ENCODE data around the gene NANOS2.

Gene NANOS2

DNA sequence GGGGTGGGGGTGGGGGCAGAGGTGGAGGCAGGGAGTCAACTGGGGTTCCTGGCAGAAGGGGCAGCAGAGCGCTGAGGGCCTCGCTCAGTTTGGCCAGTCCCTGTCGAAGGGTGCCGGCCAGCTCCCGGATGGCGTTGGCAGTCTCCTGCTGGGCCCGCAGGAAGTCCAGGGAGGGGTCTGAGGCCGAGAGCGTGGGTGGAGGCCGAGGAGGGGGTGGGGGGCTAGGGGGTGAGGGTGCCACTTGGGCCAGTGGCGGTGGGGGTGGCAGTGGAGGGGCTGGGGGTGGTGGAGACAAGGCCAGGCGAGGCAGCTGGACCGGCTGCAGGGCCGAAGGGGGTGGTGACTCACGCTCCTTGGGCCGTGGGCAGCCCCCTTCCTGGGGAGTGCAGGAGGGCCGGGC is 23.7 kb downstream of the NANOS2 start:
- no peak for DNase-seq

DNA sequence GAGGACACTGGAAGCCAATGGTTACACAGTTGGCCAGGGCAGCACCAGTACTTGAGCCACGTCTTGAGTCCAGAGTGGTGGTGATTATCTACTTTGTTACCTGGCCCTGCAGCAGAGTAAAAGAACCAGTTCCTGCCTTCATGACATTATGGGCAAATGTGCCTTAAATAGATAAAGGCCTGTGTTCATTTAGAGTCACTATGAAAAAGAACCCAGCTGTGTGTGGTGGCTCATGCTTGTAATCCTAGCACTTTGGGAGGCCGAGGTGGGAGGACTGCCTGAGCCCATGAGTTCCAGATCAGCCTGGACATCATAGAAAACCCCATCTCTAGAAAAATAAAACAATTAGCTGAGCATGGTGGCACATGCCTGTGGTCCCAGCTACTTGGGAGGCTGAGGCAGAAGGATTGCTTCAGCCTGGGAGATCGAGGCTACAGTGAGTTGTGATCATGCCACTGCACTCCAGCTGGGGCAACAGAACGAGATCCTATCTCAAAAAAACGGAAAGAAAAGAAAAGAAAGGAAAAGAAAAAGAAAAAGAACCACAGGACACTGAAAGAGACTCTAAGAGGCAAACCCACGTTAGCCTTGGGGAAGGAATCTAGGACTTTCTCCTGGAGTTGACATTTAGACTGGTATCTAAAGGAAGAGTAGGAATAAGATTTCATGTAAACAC is 25.2 kb downstream of the NANOS2 start:
- no peak for DNase-seq

GRCh38 chr19:45887200-45887710 is 27.3 kb downstream of the NANOS2 start:
- no peak for DNase-seq

GRCh38 chr19:45886427-45887199 is 28.0 kb downstream of the NANOS2 start:
- peak; percentile 66 for DNase-seq

DNA sequence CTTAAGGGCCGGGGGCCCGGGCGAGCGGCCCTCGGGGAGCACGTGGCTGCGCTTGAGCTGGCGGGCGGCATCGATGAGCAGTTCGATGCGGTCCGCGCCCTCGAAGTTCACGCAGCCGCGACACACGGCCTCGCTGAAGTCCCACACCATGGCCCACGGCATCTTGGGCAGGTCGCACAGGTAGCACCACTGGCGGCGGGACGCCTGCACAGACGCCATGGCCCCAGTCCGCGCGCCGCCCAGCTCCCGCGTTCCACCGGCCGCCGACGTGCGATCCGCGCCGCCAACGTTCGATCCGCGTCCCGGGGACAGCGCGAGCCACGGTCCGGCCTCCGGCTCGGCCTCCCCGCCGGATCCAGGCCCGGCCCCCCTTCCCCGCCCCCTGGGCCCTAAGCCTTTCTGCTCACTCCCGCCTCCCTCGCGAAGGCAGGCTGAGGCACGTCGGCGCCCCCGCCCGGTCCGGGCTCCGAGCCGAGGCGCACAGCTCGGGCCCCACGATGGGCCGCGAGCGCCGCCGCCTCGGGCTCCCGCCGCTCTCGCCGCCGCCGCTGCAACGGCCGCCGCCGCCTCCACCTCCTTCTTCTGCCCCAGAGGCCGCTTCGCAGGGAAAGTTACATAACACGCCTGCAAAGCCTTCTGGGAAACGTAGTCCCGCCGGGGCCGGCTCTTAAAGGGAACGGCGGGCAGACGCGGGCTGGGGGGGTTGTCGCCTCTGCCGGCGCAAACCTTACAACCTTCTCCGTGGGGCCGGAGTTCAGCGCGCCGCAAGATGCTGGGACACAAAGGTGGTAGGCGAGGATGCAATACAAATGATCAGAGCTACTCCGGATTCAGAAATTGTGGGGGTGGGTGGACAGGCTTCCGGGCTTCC is 28.8 kb downstream of the NANOS2 start, which contains the start of gene IRF2BP1:
Gene IRF2BP1, minus strand, starts transcription at position 586 of the 871 bp plus-strand sequence. Its CDS starts 367 bp downstream, at position 219.
- DNase-seq, result peak; percentile 87

GRCh38 chr19:45884682-45885555 is 29.7 kb downstream of the NANOS2 start:
- no peak for DNase-seq

GRCh38 chr19:45883881-45884681 is 30.5 kb downstream of the NANOS2 start:
- DNase-seq, result no peak

GRCh38 chr19:45883586-45883880 is 31.0 kb downstream of the NANOS2 start:
- DNase-seq, result no peak

- peak; percentile 43 for DNase-seq
These were observed 31.7 kb downstream of the NANOS2 start for GRCh38 chr19:45882652-45883585.

GRCh38 chr19:45881909-45882528 is 32.6 kb downstream of the NANOS2 start:
- DNase-seq, result no peak

- DNase-seq, result no peak
These were observed 33.3 kb downstream of the NANOS2 start for GRCh38 chr19:45881082-45881908.

DNA sequence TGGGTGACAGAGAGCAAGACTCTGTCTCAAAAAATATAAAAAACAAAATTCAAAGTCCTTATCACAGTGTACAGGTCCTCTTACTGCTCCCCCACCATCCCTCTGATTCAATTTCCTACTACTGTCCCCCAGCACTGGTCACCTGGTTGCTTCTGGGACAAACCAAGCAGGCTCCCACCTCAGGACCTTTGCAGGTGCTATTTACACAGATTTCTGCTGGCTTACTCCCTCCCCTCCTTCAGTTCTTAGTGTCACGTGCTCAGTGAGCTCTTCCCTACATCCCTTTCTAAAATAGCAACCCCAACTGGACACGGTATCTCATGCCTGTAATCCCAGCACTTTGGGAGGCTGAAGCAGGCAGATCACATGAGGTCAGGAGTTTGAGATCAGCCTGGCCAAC is 34.6 kb downstream of the NANOS2 start:
- no peak for DNase-seq

DNA sequence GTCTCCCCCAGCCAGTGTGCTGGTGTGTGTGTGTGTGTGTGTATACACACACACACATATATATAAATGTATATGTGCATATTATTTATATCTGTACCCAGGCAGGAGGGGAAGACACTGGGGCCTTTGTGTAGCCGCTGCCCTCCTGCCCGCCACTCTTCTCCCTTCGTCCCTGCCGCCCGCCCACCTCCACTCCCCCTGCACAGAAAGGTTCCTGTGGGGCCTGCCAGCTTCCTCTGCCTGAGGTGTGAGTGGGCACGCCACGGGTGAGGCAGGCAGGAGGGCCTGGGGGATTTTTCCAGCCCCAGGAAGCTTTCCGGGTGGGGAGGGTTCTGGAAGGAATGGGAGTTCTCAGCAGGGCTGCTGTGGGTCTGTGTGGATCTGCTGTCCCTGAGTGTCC is 35.5 kb downstream of the NANOS2 start:
- no peak for DNase-seq

DNA sequence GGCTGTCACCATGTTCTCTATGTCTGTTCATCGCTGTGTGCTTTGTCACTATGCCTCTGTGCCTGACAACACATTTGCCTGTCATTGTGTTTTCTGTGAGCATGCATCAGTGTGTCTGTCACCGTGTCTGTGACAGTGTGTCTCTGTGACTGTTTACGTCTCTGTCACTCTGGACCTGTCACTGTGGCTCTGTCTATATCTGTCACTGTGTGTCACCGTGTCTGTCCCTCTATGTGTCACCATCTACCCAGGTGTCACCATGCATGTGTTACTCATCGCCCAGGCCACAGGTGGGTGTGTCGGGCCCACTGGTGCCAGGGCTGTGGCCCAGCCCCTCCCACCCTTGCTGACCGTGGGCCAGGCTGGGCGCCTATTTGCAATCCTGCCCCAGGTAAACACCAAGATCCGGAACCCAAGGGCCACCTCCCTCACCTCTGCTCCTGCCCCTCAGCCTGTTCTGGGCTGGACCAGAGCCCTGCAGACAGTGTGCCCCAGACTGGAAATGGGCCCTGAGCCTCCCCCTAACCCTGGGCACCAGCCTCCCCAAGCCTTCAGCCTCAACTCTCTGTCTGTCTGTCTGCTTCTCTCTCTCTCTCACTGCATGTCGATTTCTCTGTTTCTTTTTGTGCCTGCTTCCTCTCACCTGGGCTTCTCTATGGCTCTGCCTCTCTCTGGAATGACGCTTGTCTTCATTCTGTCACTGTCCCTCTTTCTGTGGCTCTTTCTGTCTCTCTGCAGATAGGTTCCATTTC is 36.4 kb downstream of the NANOS2 start:
- DNase-seq, result no peak

DNA sequence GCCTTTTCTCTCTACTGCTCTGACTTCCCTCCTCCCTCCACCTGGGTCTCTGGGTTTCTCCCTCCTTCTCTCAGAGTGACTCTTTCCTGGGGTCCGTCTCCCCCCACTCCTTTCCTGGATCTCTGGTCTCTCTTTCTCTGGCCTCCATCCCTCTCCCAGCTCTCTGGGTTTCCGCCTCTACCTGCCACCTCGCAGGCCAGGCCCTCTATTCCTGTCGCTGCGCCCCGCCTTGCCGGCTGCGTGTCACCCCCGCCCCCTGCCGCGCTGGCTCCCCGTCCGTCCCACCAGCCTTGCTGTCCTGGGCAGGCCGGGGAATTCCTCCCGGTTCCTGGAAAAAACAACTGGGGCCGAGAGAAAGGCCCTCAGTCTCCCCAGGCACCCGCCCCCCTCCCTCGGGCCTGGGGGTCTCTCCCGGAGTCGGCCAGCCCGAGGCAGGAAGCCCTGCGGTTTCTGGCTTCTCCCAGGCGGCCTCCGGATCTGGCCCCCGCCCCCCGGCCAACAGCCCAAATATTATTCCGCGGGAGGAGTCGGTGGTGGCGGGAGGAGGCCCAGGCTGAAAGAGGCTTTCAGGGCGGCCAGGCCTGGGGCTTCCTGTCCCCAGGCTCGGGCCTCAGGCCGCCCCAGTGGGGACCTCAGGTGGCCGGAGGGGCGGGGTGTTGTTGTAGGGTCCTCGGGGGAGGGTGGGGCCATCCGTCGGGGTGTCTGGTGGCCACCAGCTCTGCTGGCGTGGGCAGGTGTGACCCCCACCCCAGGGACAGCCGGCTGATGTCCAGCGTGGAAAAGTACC is 38.0 kb downstream of the NANOS2 start:
- DNase-seq, result no peak

- no peak for DNase-seq
These were observed 38.5 kb downstream of the NANOS2 start for GRCh38 chr19:45876161-45876410.

DNA sequence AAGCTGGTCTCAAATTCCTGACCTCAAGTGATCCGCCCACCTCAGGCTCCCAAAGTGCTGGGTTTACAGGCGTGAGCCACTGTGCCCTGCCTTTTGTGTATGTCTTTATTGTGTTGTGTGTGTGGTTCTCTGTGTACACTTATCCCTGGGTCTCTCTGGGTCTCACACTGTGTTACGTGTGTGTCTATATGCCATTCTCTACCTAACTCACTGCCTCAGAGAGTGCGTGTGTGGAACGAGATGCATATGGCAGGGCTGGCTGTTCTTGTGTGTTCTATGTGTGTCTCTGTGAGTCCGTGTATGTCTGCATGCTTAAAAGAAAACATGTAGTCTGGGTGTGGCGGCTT is 40.0 kb downstream of the NANOS2 start:
- DNase-seq, result no peak

All from GF-D8 (cell line).